Cerebellar nuclear complex (tissue), 1 donor: Measurements from ENCODE around the gene BLVRA.
"Not testable (repeated sequence)": the region's sequence is repeated elsewhere in the genome, so short reads cannot be mapped to it uniquely, and the experiment has no call there.

ENCODE experiments used
- DNase-seq, 2 experiments: peaks; one replicate each; lab custom pipeline; 2025; lab: John Stamatoyannopoulos, UW

Gene BLVRA

GRCh38 chr7:43810195-43810941, 51.9 kb downstream of the BLVRA start:
- not testable (repeated sequence) for DNase-seq

DNA sequence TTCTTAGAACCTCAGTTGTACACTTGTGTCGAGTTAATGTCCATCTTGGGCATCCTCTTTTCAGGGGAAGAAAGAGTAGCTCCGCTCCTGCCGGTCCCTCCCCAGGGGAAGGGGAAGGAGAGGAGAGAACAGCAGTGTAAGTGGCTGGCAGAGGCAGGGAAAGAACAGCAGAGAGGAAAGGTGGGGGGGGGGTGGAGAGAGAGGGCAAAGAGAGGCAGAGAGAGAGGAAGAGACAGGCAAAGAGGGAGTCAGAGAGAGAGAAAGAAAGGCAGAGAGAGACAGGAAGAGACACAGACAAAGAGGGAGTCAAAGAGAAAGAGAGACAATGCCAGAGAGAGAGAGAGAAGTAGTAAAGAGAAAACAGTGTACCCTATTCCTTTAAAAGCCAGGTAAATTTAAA, 56.9 kb downstream of the BLVRA start:
- DNase-seq: no peak

- not testable (repeated sequence) for DNase-seq
Observed at GRCh38 chr7:43816046-43816797, 57.7 kb downstream of the BLVRA start.

DNA sequence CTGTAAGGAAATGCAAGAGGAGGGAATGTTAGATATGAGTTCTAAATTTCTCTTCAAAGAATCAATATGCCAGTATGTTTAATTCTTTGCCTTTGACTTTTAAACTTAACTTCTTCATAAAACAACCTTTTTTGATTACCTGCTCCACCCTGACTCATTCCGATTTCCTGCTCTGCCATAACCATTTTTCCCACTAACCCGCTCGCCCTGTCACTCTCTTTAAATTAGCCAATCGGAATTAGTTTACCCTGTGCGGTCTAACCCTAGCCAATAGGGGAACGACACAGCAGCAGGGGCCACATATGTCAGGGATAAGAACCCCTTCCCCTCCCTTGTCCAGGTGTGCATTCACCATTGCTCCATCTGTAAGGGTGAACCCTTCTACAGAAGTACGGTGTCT, 64.9 kb downstream of the BLVRA start:
- not testable (repeated sequence) for DNase-seq

DNA sequence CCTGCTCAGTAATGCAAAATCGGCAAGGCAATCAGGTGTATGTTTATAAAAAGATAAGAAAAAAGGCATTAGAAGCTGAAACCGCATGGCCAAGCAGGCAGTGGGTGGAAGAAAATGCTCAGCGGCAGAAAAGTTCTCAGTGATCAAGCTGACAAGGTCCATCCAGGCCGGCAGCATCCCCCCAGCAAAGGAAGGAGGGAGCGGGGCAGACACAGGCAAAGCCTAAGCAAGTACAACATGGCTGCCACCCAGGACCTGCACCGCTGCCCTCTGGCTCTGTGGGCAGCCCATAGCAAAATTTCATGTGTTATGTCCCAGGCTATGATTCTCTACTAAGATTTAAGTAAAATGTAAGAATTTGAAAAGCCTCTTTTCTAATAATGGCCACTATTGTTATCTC, 65.5 kb downstream of the BLVRA start:
- DNase-seq: no peak

GRCh38 chr7:43824513-43824912, 66.0 kb downstream of the BLVRA start:
- not testable (repeated sequence) for DNase-seq

DNA sequence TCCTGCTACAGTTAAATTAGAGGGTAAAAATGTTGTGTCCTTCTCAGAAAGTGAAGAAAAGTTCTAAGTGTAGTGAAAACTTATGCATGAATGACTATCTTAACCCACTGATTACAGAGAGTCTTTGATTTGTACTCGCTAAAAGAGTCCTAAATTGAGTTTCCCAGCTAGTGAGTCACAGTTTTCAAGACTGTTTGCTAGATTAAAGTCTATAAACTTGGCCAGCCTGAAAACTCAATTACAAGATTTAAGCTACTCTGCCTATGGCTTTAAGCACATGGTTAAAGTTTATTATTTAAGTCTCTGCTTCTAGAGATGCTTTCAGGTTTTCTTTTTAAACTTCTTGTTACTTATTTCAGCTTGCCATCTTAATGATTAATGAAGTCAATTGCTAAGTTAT, 66.5 kb downstream of the BLVRA start:
- no peak for DNase-seq

GRCh38 chr7:43825391-43825808, 66.9 kb downstream of the BLVRA start:
- DNase-seq: no peak

DNA sequence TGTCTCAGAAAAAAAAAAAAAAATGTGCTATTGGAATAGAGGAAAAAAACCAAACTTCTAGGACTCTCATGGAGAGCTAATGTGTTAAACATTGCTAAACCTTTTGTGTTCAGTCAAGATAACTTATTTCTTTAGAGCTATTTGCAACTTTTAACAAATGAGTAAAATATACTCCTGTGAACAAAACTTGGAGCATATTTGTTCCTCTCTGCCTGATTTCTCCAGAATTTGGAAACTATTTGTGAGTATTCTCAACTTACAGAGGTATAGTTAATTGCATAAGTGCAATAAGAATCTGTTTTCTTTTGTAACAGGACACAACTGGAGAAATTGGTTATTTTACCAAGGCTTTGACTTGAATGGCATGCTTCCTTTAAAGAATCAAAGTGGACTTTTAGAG, 72.4 kb downstream of the BLVRA start:
- not testable (repeated sequence) for DNase-seq

- DNase-seq: no peak
Observed at GRCh38 chr7:43834463-43835251, 76.2 kb downstream of the BLVRA start.

DNA sequence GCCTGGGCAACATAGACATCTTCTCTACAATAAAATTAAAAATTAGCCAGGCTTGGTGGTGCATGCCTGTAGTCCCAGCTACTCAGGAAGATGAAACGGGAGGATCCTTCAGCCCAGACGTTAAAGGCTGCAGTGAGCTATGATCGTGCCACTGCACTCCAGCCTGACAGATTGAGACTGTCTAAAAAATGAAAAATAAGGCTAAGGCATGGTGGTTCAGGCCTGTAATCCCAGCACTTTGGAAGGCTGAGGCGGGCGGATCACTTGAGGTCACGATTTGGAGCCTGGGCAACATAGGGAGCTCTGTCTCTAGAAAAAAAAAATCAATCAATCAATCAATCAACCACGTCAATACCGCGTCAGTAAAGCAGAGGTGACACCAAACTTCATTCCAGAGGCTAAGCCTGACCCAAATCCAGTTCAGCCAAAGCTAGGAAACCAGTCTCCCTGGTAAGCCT, 79.8 kb downstream of the BLVRA start:
- no peak for DNase-seq

DNA sequence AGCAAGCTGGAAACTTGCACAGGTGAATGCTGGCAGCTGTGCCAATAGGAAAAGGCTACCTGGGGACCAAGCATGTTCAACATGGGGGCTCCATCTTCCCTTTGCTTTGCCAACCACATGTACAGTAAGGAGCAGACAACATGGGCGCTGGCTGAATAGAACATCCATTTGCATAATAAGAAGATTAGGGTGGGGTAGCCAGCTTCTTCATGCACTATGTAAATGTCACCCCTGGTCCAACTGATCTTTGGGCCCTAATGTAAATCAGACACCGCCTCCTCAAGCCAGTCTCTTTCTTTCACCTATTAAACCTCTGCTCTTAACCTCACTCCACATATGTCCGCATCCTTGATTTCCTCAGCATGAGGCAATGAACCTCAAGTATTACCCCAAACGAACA, 84.8 kb downstream of the BLVRA start:
- no peak for DNase-seq

- DNase-seq: no peak
Observed at GRCh38 chr7:43844257-43844656, 85.8 kb downstream of the BLVRA start.

DNA sequence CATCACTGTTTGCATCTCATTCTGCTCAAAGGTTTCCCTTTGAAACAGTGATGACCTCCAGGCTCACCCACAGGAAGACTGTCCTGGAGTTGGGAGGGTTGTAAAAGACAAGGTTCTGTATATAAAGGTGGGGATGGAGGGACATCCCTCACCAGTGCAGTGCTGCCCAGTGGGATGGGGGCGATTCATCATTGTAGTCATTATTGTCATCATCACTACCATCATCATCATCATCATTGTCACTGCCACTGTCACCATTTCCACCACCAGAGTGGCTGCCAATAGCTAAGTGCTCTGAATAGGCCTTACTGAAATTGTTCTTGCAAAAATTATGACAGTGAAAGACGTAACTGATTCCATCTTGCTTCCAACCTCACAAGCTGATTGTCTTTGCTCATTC, 86.2 kb downstream of the BLVRA start:
- no peak for DNase-seq

GRCh38 chr7:43847496-43847895, 89.0 kb downstream of the BLVRA start:
- no peak for DNase-seq

DNA sequence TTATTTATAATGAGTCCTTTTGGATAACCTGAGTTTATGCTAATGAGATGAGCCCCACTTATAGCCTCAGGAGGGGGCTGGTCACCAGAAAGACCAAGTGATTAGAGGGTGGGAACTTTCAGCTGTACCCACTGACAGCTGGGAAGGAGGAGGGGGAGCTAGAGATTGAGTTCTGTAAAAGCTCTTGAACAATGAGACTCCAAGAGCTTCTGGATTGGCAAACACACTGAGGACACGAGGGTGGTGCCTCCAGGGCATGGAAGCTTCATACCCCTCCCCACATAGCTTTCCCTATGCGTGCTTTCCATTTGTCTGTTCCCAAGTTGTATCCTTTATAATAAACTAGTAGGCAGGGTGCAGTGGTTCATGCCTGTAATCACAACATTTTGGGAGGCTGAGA, 90.6 kb downstream of the BLVRA start:
- DNase-seq: no peak

GRCh38 chr7:43850348-43851116, 92.1 kb downstream of the BLVRA start:
- no peak for DNase-seq

- DNase-seq: no peak
Observed at GRCh38 chr7:43851805-43852204, 93.3 kb downstream of the BLVRA start.

GRCh38 chr7:43855176-43855575, 96.7 kb downstream of the BLVRA start:
- DNase-seq: no peak

DNA sequence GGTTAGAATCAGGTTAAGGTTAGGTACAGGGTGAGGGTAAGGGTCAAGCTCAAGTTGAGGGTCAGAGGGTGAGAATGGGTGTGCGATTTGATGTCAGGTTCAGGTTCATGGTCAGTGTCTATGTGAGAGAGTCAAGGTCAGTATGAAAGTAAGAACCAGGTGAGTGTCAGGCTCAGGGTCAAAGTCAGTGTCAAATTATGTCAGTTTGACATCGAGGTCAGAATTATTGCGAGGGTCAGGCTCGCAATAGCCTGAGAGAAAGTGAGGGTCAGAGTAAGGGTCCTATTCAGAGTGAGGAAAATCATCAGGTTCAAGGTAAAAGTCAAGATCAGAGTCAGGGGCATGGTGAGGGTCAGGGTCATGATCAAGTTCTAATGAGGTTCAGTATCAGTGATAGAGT, 97.8 kb downstream of the BLVRA start:
- no peak for DNase-seq
